HCT116 (cell line): ENCODE results near the gene IL20RA. TPM values are rescaled to one million over a fixed set of nuclear protein-coding genes. Genes with fewer than 3 reads are reported as not detected.

Experiments
- ATAC-seq: fragments of 200-7000 bp; cut with Tn5 transposase; 2 replicates; pipeline ENCODE4 v1.9.1; 2020; ENCODE audit warnings: mild to moderate bottlenecking, moderate library complexity
- BruUV-seq: library from RNA; stranded (reverse); fragments of 400-500 nt; replicated peaks from 2 replicates; lab custom pipeline; 2021; lab: Mats Ljungman, UMichigan
- CTCF ChIA-PET: fragments of 300-600 bp; sonication (Branson Sonifier 250); formaldehyde crosslinking; loops from one replicate; lab custom pipeline; 2021; ENCODE audit warnings: antibody characterized with exemption; lab: Charles Lee
- POLR2A ChIA-PET: fragments of 300-600, 350-600 bp; sonication (Branson Sonifier 250); formaldehyde crosslinking; loops from one replicate; lab custom pipeline; 2021; ENCODE audit warnings: antibody characterized with exemption; lab: Charles Lee
- RAD21 ChIA-PET, 2 experiments: fragments of 300-600 bp; sonication (Branson Sonifier 250); formaldehyde crosslinking; loops; one replicate each; lab custom pipeline; 2023; ENCODE audit warnings: low total read pairs in 2 of 2; ENCODE audit not compliant: uncharacterized antibody in 2 of 2, unreplicated experiment in 2 of 2, low non-redundant PET in 1 of 2; lab: Charles Lee
- DNase-seq: peaks from one replicate; pipeline ENCODE4 v3.0.0-alpha.2; 2010; ENCODE audit warnings: low read depth, low spot score
- H2AFZ ChIP-seq: fragments of 200-600 bp; shearing (Covaris generic), sonication (generic); 2 replicates; pipeline ENCODE4 v1.6.1; 2017; ENCODE audit warnings: low read depth, mixed run types, mixed read lengths, antibody characterized with exemption, low read length; ENCODE audit not compliant: poor library complexity, severe bottlenecking
- H3K27ac ChIP-seq: 2 replicates; pipeline ENCODE4 v1.5.1; 2012; ENCODE audit warnings: low read depth, low read length
- H3K27me3 ChIP-seq: fragments of 200-600 bp; sonication (generic); 2 replicates; pipeline ENCODE4 v1.6.1; 2016; ENCODE audit warnings: mixed run types, low read length, mixed read lengths; ENCODE audit not compliant: insufficient read depth
- H3K36me3 ChIP-seq, 2 experiments: fragments of 200-500 bp in 1 of 2; fragments of 200-600 bp in 1 of 2; sonication (Bioruptor generic) in 1 of 2; sonication (generic) in 1 of 2; 2 replicates each; pipeline versions ENCODE4 v1.5.1 to v1.6.1; 2014 to 2016; ENCODE audit warnings: low read length in 2 of 2, inconsistent platforms in 1 of 2, mixed read lengths in 1 of 2, mixed run types in 1 of 2; ENCODE audit not compliant: insufficient read depth in 2 of 2, control insufficient read depth in 1 of 2
- H3K4me1 ChIP-seq, 2 experiments: fragments of 200-600 bp in 1 of 2; sonication (generic) in 1 of 2; 2 replicates each; pipeline versions ENCODE4 v1.5.1 to v1.6.1; 2012 to 2017; ENCODE audit warnings: low read length in 2 of 2, inconsistent platforms in 1 of 2, mild to moderate bottlenecking in 1 of 2, mixed read lengths in 1 of 2, mixed run types in 1 of 2, moderate library complexity in 1 of 2; ENCODE audit not compliant: insufficient read depth in 2 of 2, control insufficient read depth in 1 of 2
- H3K4me2 ChIP-seq: fragments of 200-600 bp; sonication (generic); 2 replicates; pipeline ENCODE4 v1.6.1; 2017; ENCODE audit warnings: mixed run types, low read length, mixed read lengths
- H3K4me3 ChIP-seq, 2 experiments: fragments of 200-600 bp in 1 of 2; sonication (generic) in 1 of 2; replicated peaks in 1 of 2; 2 replicates each; pipeline ENCODE4 v1.5.1; 2011 to 2016; ENCODE audit warnings: low read length in 2 of 2, control low read depth in 1 of 2, low read depth in 1 of 2, mild to moderate bottlenecking in 1 of 2, mixed read lengths in 1 of 2, mixed run types in 1 of 2
- H3K79me2 ChIP-seq: fragments of 200-600 bp; sonication (generic); 2 replicates; pipeline ENCODE4 v1.6.1; 2017; ENCODE audit warnings: mild to moderate bottlenecking, mixed run types, low read length, moderate library complexity, mixed read lengths; ENCODE audit not compliant: insufficient read depth
- H3K9ac ChIP-seq: fragments of 200-600 bp; sonication (generic); 2 replicates; pipeline ENCODE4 v1.6.1; 2016; ENCODE audit warnings: low read length, mixed read lengths
- H3K9me2 ChIP-seq: fragments of 200-600 bp; sonication (generic), shearing (Covaris generic); 2 replicates; pipeline ENCODE4 v1.6.1; 2017; ENCODE audit warnings: mixed run types, mild to moderate bottlenecking, moderate library complexity; ENCODE audit not compliant: insufficient read depth
- H3K9me3 ChIP-seq, 2 experiments: fragments of 200-500 bp in 1 of 2; fragments of 200-600 bp in 1 of 2; sonication (Bioruptor generic) in 1 of 2; sonication (generic) in 1 of 2; 2 replicates each; pipeline ENCODE4 v1.6.1; 2014 to 2017; ENCODE audit warnings: low read length in 2 of 2, mixed read lengths in 2 of 2, inconsistent platforms in 1 of 2, low read depth in 1 of 2, mild to moderate bottlenecking in 1 of 2, mixed run types in 1 of 2, moderate library complexity in 1 of 2; ENCODE audit not compliant: control insufficient read depth in 1 of 2, insufficient read depth in 1 of 2
- H4K20me1 ChIP-seq: fragments of 200-600 bp; sonication (generic), shearing (Covaris generic); 2 replicates; pipeline ENCODE4 v1.6.1; 2017; ENCODE audit warnings: mixed run types, mild to moderate bottlenecking, moderate library complexity; ENCODE audit not compliant: insufficient read depth
- ATF3 ChIP-seq: IDR thresholded peaks from 2 replicates; pipeline ENCODE4 v1.6.1; 2012
- CBX3 ChIP-seq: IDR thresholded peaks from 2 replicates; pipeline ENCODE4 v1.6.1; 2012; ENCODE audit warnings: low read depth
- CEBPB ChIP-seq: IDR thresholded peaks from 2 replicates; pipeline ENCODE4 v1.6.1; 2012; ENCODE audit warnings: low read depth
- EGR1 ChIP-seq: IDR thresholded peaks from 2 replicates; pipeline ENCODE4 v1.6.1; 2012; ENCODE audit warnings: low read depth
- EZH2phosphoT487 ChIP-seq: fragments of 200-600 bp; IDR thresholded peaks from 2 replicates; pipeline ENCODE4 v1.6.1; 2018; ENCODE audit warnings: antibody characterized with exemption, borderline replicate concordance
- FOSL1 ChIP-seq: IDR thresholded peaks from 2 replicates; pipeline ENCODE4 v1.6.1; 2012; ENCODE audit warnings: low read depth
- JUND ChIP-seq: IDR thresholded peaks from 2 replicates; pipeline ENCODE4 v1.6.1; 2012
- POLR2A ChIP-seq: IDR thresholded peaks from 2 replicates; pipeline ENCODE4 v1.7.0; 2011; ENCODE audit warnings: borderline replicate concordance; ENCODE audit not compliant: insufficient read depth, insufficient read length; ENCODE audit errors: extremely low read depth
- RAD21 ChIP-seq: IDR thresholded peaks from 2 replicates; pipeline ENCODE4 v1.6.1; 2012; ENCODE audit warnings: low read depth, mild to moderate bottlenecking
- SIN3A ChIP-seq: IDR thresholded peaks from 2 replicates; pipeline ENCODE4 v1.6.1; 2012; ENCODE audit warnings: low read depth
- SP1 ChIP-seq: IDR thresholded peaks from 2 replicates; pipeline ENCODE4 v1.6.1; 2012; ENCODE audit warnings: low read depth
- SRF ChIP-seq: IDR thresholded peaks from 2 replicates; pipeline ENCODE4 v1.6.1; 2012; ENCODE audit warnings: low read depth
- TCF7L2 ChIP-seq: IDR thresholded peaks from 2 replicates; pipeline ENCODE4 v1.7.0; 2011; ENCODE audit warnings: borderline replicate concordance, inconsistent platforms; ENCODE audit not compliant: insufficient read depth, insufficient read length; ENCODE audit errors: extremely low read depth
- ZBTB33 ChIP-seq: IDR thresholded peaks from 2 replicates; pipeline ENCODE4 v1.6.1; 2011; ENCODE audit warnings: mild to moderate bottlenecking, low read length, moderate library complexity; ENCODE audit not compliant: insufficient replicate concordance; ENCODE audit errors: extremely low read depth
- intact Hi-C: fragments of 100-400 bp; cut with micrococcal nuclease; formaldehyde crosslinking; loops from 2 replicates; pipeline ENCODE4 v1.10.0; 2022
- total RNA-seq: library from RNA; stranded (reverse); gene quantifications from one replicate; pipeline ENCODE4 v1.2.1, GENCODE V29; 2021; ENCODE audit not compliant: unreplicated experiment
- TF ChIP-seq, protein P1 (sequence below), 3 experiments: fragments of 200-600 bp in 1 of 3; sonication (generic) in 1 of 3; IDR thresholded peaks in 2 of 3; conservative IDR thresholded peaks in 1 of 3; 2 replicates each; pipeline ENCODE4 v1.5.1; 2012 to 2017; ENCODE audit warnings: low read depth in 2 of 3, low read length in 2 of 3, antibody characterized with exemption in 1 of 3, borderline replicate concordance in 1 of 3, control low read depth in 1 of 3, mild to moderate bottlenecking in 1 of 3, mixed read lengths in 1 of 3, mixed run types in 1 of 3, moderate library complexity in 1 of 3; ENCODE audit not compliant: insufficient read depth in 1 of 3
- TF ChIP-seq, protein P2 (sequence below): IDR thresholded peaks from 2 replicates; pipeline ENCODE4 v1.6.1; 2012
- TF ChIP-seq, protein P3 (sequence below): IDR thresholded peaks from 2 replicates; pipeline ENCODE4 v1.6.1; 2012; ENCODE audit warnings: low read depth

IL20RA gene
- total RNA-seq, 1 experiment from 2014 or later = 1.1 TPM

DNA sequence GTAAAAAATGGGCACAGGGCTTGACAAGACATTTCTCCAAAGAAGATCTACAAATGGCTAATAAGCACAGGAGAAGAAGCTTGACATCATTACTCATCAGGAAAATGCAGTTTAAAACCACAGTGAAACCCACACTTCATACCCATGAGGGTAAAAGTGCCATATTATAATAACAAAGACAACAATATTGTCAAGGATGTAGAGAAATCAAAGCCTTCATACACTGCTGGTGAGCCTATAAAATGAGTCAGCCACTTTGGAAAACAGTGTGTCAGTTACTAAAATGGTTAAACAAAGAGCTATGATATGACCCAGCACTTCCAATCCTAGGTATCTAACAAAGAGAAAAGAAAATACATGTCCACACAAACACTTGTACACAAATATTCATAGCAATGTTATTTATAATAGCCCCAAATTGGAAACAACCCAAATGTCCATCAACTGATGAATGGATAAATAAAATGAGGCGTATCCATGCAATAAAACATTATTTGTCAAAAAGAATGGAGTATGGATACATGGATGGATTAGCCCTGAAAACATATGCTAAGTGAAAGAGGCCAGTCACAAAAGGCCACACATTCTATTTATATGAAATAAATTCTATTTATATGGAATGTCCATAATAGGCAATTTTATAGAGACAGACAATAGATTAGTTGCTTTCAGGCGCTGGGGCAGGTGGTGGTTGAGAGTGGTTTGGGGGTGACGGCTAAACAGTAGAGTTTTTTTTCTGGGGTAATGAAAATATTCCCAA is 11.5 kb upstream of the IL20RA start:
- H3K79me2 ChIP-seq = no peaks in the 10 kb centered on the region
- no peak overlapping the region for H3K9ac ChIP-seq
- peak; percentile 62 for DNase-seq
- intact Hi-C loops = no loop called here
- H3K9me2 ChIP-seq = no peaks in the 10 kb centered on the region
- H3K4me3 ChIP-seq = no peak overlapping the region
- CTCF ChIA-PET = interaction anchor here (1.1 kb wide), 1 partner anchor 43 kb away, joined by 3 read pairs; no protein-coding TSS in a partner anchor
- H3K4me2 ChIP-seq = no peak overlapping the region
- H3K9me3 ChIP-seq = no peaks in the 10 kb centered on the region
- ATAC-seq = peak; percentile 73
- POLR2A ChIA-PET = no interaction called here
- no peak overlapping the region for H3K27ac ChIP-seq
- no peaks in the 10 kb centered on the region for H3K36me3 ChIP-seq
- no peak overlapping the region for H2AFZ ChIP-seq
- RAD21 ChIA-PET = no interaction called here
- no peaks in the 10 kb centered on the region for H3K27me3 ChIP-seq
- H3K4me1 ChIP-seq = peaks cover 2 to 24% of the 10 kb centered on the region in 2 experiments; a peak in 2 of 4 replicates
- no peaks in the 10 kb centered on the region for H4K20me1 ChIP-seq
- TF ChIP-seq SP1 (peak; percentile 63), ATF3 (no peak), POLR2A (no peak), RAD21 (no peak), FOSL1 (peak; percentile 77), CEBPB (peak; percentile 55; the same call in 1 of the 2 replicates), CBX3 (no peak), SIN3A (peak; percentile 53; the same call in 1 of the 2 replicates), SRF (peak; percentile 59; the same call in 1 of the 2 replicates), EZH2phosphoT487 (no peak), TCF7L2 (peak; percentile 89), JUND (peak; percentile 82), EGR1 (no peak), ZBTB33 (no peak)
- TF ChIP-seq, protein P1, sequence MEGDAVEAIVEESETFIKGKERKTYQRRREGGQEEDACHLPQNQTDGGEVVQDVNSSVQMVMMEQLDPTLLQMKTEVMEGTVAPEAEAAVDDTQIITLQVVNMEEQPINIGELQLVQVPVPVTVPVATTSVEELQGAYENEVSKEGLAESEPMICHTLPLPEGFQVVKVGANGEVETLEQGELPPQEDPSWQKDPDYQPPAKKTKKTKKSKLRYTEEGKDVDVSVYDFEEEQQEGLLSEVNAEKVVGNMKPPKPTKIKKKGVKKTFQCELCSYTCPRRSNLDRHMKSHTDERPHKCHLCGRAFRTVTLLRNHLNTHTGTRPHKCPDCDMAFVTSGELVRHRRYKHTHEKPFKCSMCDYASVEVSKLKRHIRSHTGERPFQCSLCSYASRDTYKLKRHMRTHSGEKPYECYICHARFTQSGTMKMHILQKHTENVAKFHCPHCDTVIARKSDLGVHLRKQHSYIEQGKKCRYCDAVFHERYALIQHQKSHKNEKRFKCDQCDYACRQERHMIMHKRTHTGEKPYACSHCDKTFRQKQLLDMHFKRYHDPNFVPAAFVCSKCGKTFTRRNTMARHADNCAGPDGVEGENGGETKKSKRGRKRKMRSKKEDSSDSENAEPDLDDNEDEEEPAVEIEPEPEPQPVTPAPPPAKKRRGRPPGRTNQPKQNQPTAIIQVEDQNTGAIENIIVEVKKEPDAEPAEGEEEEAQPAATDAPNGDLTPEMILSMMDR (IDR thresholded peaks at IDR 0.05 in 2 of 3, conservative IDR thresholded peaks at IDR 0.05 in 1 of 3; ENCODE audit: borderline replicate concordance in 1 of 3, insufficient read depth in 1 of 3, low read depth in 2 of 3, low read length in 2 of 3) = no peak
- TF ChIP-seq, protein P2, sequence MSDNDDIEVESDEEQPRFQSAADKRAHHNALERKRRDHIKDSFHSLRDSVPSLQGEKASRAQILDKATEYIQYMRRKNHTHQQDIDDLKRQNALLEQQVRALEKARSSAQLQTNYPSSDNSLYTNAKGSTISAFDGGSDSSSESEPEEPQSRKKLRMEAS = peak; percentile 40; the same call in 1 of the 2 replicates
- TF ChIP-seq, protein P3, sequence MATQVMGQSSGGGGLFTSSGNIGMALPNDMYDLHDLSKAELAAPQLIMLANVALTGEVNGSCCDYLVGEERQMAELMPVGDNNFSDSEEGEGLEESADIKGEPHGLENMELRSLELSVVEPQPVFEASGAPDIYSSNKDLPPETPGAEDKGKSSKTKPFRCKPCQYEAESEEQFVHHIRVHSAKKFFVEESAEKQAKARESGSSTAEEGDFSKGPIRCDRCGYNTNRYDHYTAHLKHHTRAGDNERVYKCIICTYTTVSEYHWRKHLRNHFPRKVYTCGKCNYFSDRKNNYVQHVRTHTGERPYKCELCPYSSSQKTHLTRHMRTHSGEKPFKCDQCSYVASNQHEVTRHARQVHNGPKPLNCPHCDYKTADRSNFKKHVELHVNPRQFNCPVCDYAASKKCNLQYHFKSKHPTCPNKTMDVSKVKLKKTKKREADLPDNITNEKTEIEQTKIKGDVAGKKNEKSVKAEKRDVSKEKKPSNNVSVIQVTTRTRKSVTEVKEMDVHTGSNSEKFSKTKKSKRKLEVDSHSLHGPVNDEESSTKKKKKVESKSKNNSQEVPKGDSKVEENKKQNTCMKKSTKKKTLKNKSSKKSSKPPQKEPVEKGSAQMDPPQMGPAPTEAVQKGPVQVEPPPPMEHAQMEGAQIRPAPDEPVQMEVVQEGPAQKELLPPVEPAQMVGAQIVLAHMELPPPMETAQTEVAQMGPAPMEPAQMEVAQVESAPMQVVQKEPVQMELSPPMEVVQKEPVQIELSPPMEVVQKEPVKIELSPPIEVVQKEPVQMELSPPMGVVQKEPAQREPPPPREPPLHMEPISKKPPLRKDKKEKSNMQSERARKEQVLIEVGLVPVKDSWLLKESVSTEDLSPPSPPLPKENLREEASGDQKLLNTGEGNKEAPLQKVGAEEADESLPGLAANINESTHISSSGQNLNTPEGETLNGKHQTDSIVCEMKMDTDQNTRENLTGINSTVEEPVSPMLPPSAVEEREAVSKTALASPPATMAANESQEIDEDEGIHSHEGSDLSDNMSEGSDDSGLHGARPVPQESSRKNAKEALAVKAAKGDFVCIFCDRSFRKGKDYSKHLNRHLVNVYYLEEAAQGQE = no peak
- no TSS peak for BruUV-seq
